Uterus (tissue), 4 donors: ENCODE data around the gene PHF2. TPM values are rescaled to one million over a fixed set of nuclear protein-coding genes. Genes with fewer than 3 reads are reported as not detected.

Experiments
- DNase-seq, 2 donors: peaks; one replicate each; pipeline ENCODE4 v3.0.0-alpha.2; 2019 to 2020
- H3K27ac ChIP-seq, 2 donors: fragments of 200-600 bp; sonication (generic); 1 replicate in 1 of 2; 2 replicates in 1 of 2; pipeline ENCODE4 v1.5.1; 2016 to 2018
- H3K27me3 ChIP-seq, 2 donors: fragments of 200-600 bp; sonication (generic); one replicate each; pipeline ENCODE4 v1.5.1; 2018 to 2019; ENCODE audit warnings: control low read depth in 1 of 2
- H3K36me3 ChIP-seq, 2 donors: fragments of 200-600 bp; sonication (generic); one replicate each; pipeline ENCODE4 v1.5.1; 2019; ENCODE audit warnings: control low read depth in 1 of 2
- H3K4me1 ChIP-seq, 2 donors: fragments of 200-600 bp; sonication (generic); one replicate each; pipeline ENCODE4 v1.5.1; 2018 to 2019; ENCODE audit warnings: control low read depth in 1 of 2
- H3K4me3 ChIP-seq, 2 donors: fragments of 200-600 bp; sonication (generic); 1 replicate in 1 of 2; 2 replicates in 1 of 2; pipeline ENCODE4 v1.5.1; 2018 to 2019; ENCODE audit warnings: mild to moderate bottlenecking in 1 of 2
- H3K9me3 ChIP-seq, 2 donors: fragments of 200-600 bp; sonication (generic); one replicate each; pipeline ENCODE4 v1.5.1; 2019; ENCODE audit warnings: control low read depth in 1 of 2
- CTCF ChIP-seq, 4 experiments: fragments of 200-600 bp in 2 of 4; fragments of 450-650 bp in 2 of 4; sonication (generic) in 2 of 4; IDR thresholded peaks; one replicate each; pipeline ENCODE4 v1.5.1; 2016 to 2019; ENCODE audit warnings: antibody characterized with exemption in 4 of 4, mild to moderate bottlenecking in 2 of 4, moderate library complexity in 1 of 4
- POLR2A ChIP-seq, 2 donors: fragments of 450-650 bp; IDR thresholded peaks; one replicate each; pipeline ENCODE4 v1.6.1; 2016; ENCODE audit warnings: antibody characterized with exemption in 2 of 2, mild to moderate bottlenecking in 1 of 2, moderate library complexity in 1 of 2
- intact Hi-C: fragments of 100-400 bp; cut with DNase I; formaldehyde crosslinking; loops from one replicate; pipeline ENCODE4 v1.15.1; 2023; ENCODE audit warnings: low total_unique reads
- total RNA-seq, 4 donors: library from RNA; depleted of rRNA in 3 of 4; stranded (reverse); fragments of >200 nt in 3 of 4; gene quantifications; one replicate each; pipeline versions ENCODE4 v1.1.0 to v1.2.4, GENCODE V29; 2014 to 2023
- donor health status: DM: yes; HTN: yes; CAD: no.

The PHF2 gene
- total RNA-seq, 4 donors from 2014 or later: 7.7 to 54.5 (median 25.0) TPM

GRCh38 chr9:93595861-93596365 is 19.5 kb downstream of the PHF2 start:
- Histone ChIP-seq H3K9me3 (no peaks in the 10 kb centered on the region), H3K27me3 (no peaks in the 10 kb centered on the region), H3K4me1 (peaks cover 0 to 3% of the 10 kb centered on the region in 2 donors), H3K36me3 (no peaks in the 10 kb centered on the region), H3K27ac (no peak overlapping the region), H3K4me3 (no peak overlapping the region)
- TF ChIP-seq POLR2A (IDR thresholded peaks at IDR 0.05) (no peak), CTCF (IDR thresholded peaks at IDR 0.05) (no peak)
- DNase-seq: no peak
- intact Hi-C loops: no loop called here

GRCh38 chr9:93596399-93596798 is 20.0 kb downstream of the PHF2 start:
- H3K4me3 ChIP-seq: no peak overlapping the region
- H3K4me1 ChIP-seq: peaks cover 0 to 3% of the 10 kb centered on the region in 2 donors
- no peaks in the 10 kb centered on the region for H3K27me3 ChIP-seq
- no peaks in the 10 kb centered on the region for H3K36me3 ChIP-seq
- TF ChIP-seq POLR2A (IDR thresholded peaks at IDR 0.05) (no peak), CTCF (IDR thresholded peaks at IDR 0.05) (no peak)
- intact Hi-C loops: no loop called here
- no peaks in the 10 kb centered on the region for H3K9me3 ChIP-seq
- no peak for DNase-seq
- no peak overlapping the region for H3K27ac ChIP-seq

GRCh38 chr9:93597142-93597706 is 20.8 kb downstream of the PHF2 start:
- Histone ChIP-seq H3K4me1 (peaks cover 0 to 3% of the 10 kb centered on the region in 2 donors), H3K27ac (no peak overlapping the region), H3K4me3 (no peak overlapping the region), H3K9me3 (no peaks in the 10 kb centered on the region), H3K27me3 (no peaks in the 10 kb centered on the region), H3K36me3 (no peaks in the 10 kb centered on the region)
- intact Hi-C loops: no loop called here
- no peak for DNase-seq
- no peak for TF ChIP-seq POLR2A (IDR thresholded peaks at IDR 0.05)
- no peak for TF ChIP-seq CTCF (IDR thresholded peaks at IDR 0.05)

GRCh38 chr9:93597871-93598646 is 21.7 kb downstream of the PHF2 start:
- intact Hi-C loops: no loop called here
- Histone ChIP-seq H3K9me3 (no peaks in the 10 kb centered on the region), H3K36me3 (no peaks in the 10 kb centered on the region), H3K4me1 (peaks cover 0 to 3% of the 10 kb centered on the region in 2 donors), H3K27me3 (no peaks in the 10 kb centered on the region), H3K4me3 (no peak overlapping the region), H3K27ac (peak overlapping the region in 1 of 2 donors; percentile 42)
- no peak for DNase-seq
- no peak for TF ChIP-seq CTCF (IDR thresholded peaks at IDR 0.05)

- H3K36me3 ChIP-seq: no peaks in the 10 kb centered on the region
- H3K9me3 ChIP-seq: no peaks in the 10 kb centered on the region
- intact Hi-C loops: no loop called here
- H3K4me1 ChIP-seq: peaks cover 0 to under 1% of the 10 kb centered on the region in 2 donors
- H3K27me3 ChIP-seq: no peaks in the 10 kb centered on the region
- no peak for DNase-seq
- peak overlapping the region in 1 of 2 donors; percentile 42 for H3K27ac ChIP-seq
- TF ChIP-seq POLR2A (IDR thresholded peaks at IDR 0.05) (no peak), CTCF (IDR thresholded peaks at IDR 0.05) (no peak)
- H3K4me3 ChIP-seq: no peak overlapping the region
Observed at GRCh38 chr9:93598647-93599241, 22.4 kb downstream of the PHF2 start.
